ENCODE results near the gene GFOD1. TPM values are rescaled to one million over a fixed set of nuclear protein-coding genes. Genes with fewer than 3 reads are reported as not detected.

GFOD1 gene
- total RNA-seq, 1 experiment from 2014 or later = 8.8 TPM

DNA sequence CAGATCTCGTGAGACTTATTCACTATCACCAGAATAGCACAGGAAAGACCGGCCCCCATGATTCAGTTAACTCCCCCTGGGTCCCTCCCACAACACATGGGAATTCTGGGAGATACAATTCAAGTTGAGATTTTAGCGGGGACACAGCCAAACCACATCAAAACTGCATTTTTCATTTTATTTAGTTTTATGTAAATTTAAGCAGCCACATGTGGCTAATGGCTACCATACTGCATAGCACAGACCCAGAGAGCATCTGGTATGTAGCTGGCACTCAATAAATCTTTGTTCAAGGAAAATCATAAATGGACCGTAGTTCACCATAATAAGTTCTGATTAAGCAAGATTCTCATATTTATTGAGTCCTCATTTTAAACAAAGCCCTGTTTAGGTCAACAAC is 15.3 kb downstream of the GFOD1 start:
- H3K4me1 ChIP-seq (ENCODE audit: insufficient read depth, low read length, poor library complexity, severe bottlenecking) = peaks cover 13% of the 10 kb centered on the region
- no peaks in the 10 kb centered on the region for H3K36me3 ChIP-seq (ENCODE audit: insufficient read depth, low read length, poor library complexity, severe bottlenecking)
- no peak overlapping the region for H3K27ac ChIP-seq (ENCODE audit: low read depth, low read length, poor library complexity, severe bottlenecking)
- H3K9me3 ChIP-seq (ENCODE audit: low read depth, low read length, poor library complexity, severe bottlenecking) = no peaks in the 10 kb centered on the region
- no peak for DNase-seq (ENCODE audit: low spot score)
- TF ChIP-seq, protein P1, sequence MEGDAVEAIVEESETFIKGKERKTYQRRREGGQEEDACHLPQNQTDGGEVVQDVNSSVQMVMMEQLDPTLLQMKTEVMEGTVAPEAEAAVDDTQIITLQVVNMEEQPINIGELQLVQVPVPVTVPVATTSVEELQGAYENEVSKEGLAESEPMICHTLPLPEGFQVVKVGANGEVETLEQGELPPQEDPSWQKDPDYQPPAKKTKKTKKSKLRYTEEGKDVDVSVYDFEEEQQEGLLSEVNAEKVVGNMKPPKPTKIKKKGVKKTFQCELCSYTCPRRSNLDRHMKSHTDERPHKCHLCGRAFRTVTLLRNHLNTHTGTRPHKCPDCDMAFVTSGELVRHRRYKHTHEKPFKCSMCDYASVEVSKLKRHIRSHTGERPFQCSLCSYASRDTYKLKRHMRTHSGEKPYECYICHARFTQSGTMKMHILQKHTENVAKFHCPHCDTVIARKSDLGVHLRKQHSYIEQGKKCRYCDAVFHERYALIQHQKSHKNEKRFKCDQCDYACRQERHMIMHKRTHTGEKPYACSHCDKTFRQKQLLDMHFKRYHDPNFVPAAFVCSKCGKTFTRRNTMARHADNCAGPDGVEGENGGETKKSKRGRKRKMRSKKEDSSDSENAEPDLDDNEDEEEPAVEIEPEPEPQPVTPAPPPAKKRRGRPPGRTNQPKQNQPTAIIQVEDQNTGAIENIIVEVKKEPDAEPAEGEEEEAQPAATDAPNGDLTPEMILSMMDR (conservative IDR thresholded peaks at IDR 0.05; ENCODE audit: low read depth, low read length) = no peak
- TF ChIP-seq EZH2 (IDR thresholded peaks at IDR 0.05; ENCODE audit: borderline replicate concordance, low read depth, low read length, poor library complexity, severe bottlenecking) = no peak
- POLR2A ChIA-PET (ENCODE audit: low non-redundant PET) = no interaction called here
- H3K27me3 ChIP-seq (replicated peaks; ENCODE audit: insufficient read depth, low read depth, low read length, poor library complexity) = no peaks in the 10 kb centered on the region
- no TSS peak for BruUV-seq (replicated peaks)
- H3K4me3 ChIP-seq (ENCODE audit: low read depth, low read length, poor library complexity, severe bottlenecking) = no peak overlapping the region
- intact Hi-C loops (cut with micrococcal nuclease; ENCODE audit: unreplicated experiment) = no loop called here
- CTCF ChIA-PET = no interaction called here

DNA sequence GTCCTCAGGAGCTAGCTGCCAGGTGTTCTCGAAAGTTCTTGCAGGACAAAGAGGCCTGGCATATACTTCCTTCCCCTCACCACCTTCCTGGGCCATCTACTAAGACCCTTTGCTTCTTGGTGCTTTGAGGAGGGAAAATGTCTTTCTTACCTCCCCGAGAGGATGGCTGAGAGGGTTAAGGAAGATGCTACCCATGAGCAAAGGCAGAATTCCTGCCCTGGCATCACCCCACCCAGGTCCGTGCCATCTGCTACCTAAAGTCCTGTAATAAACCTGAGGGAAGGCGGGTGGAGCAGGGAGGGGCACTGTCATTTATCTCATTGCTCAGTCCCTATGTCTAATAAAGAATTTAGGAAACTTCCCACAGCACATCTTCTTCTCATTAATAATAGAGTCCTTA is 16.2 kb downstream of the GFOD1 start:
- H3K9me3 ChIP-seq (ENCODE audit: low read depth, low read length, poor library complexity, severe bottlenecking) = no peaks in the 10 kb centered on the region
- H3K27ac ChIP-seq (ENCODE audit: low read depth, low read length, poor library complexity, severe bottlenecking) = no peak overlapping the region
- DNase-seq (ENCODE audit: low spot score) = no peak
- BruUV-seq (replicated peaks) = no TSS peak
- no peak overlapping the region for H3K4me3 ChIP-seq (ENCODE audit: low read depth, low read length, poor library complexity, severe bottlenecking)
- ChIA-PET POLR2A (ENCODE audit: low non-redundant PET) (no interaction called here), CTCF (no interaction called here)
- H3K4me1 ChIP-seq (ENCODE audit: insufficient read depth, low read length, poor library complexity, severe bottlenecking) = peaks cover 15% of the 10 kb centered on the region
- TF ChIP-seq, protein P1 (conservative IDR thresholded peaks at IDR 0.05; ENCODE audit: low read depth, low read length) = no peak
- no peak for TF ChIP-seq EZH2 (IDR thresholded peaks at IDR 0.05; ENCODE audit: borderline replicate concordance, low read depth, low read length, poor library complexity, severe bottlenecking)
- no peaks in the 10 kb centered on the region for H3K36me3 ChIP-seq (ENCODE audit: insufficient read depth, low read length, poor library complexity, severe bottlenecking)
- H3K27me3 ChIP-seq (replicated peaks; ENCODE audit: insufficient read depth, low read depth, low read length, poor library complexity) = no peaks in the 10 kb centered on the region
- intact Hi-C loops (cut with micrococcal nuclease; ENCODE audit: unreplicated experiment) = no loop called here

DNA sequence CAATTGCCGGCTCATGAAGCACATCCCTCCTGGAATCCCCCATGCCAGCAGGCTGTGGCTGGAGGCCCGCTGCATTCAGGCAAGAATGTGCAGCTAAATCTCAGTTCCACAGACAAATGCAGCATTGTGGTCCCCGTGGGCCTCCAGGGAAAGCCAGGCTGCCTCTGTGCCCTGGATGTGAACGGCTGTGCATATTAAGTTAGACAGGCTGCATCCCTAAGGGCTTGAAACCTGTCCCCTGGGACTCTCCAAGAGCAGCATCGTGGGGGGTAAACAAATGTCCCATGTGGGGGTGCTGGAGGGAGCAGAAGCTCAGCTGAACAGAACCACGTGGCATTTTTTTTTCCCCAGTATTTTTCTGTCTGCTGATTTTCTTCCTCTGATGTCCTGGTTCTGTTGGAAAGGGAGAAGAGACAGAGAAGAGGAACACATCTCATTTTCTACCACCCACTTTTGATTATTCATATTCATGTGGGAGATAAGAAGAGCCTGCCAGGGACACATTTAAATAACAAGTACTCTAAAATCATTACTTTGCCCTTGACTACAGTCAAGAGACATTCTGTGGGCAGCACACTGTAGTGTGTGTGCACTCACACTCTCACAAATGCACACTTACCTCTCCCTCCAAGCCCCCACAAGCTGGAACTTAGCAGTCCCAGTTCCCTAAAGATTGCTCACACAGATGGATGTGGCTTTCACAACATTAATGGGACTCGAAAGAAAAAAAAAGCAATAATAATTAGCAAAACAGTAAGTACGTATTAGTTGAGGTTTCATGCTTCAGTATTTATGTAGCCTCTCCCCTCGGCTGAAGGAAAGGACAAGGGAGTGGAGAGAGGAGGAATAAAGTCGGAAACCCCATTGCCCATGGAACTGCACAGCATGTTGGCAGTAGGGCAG is 16.9 kb downstream of the GFOD1 start:
- BruUV-seq (replicated peaks) = no TSS peak
- ChIA-PET CTCF (no interaction called here), POLR2A (ENCODE audit: low non-redundant PET) (no interaction called here)
- Histone ChIP-seq H3K36me3 (ENCODE audit: insufficient read depth, low read length, poor library complexity, severe bottlenecking) (no peaks in the 10 kb centered on the region), H3K4me1 (ENCODE audit: insufficient read depth, low read length, poor library complexity, severe bottlenecking) (peaks cover 22% of the 10 kb centered on the region), H3K4me3 (ENCODE audit: low read depth, low read length, poor library complexity, severe bottlenecking) (no peak overlapping the region), H3K9me3 (ENCODE audit: low read depth, low read length, poor library complexity, severe bottlenecking) (no peaks in the 10 kb centered on the region), H3K27me3 (replicated peaks; ENCODE audit: insufficient read depth, low read depth, low read length, poor library complexity) (no peaks in the 10 kb centered on the region), H3K27ac (ENCODE audit: low read depth, low read length, poor library complexity, severe bottlenecking) (no peak overlapping the region)
- intact Hi-C loops (cut with micrococcal nuclease; ENCODE audit: unreplicated experiment) = no loop called here
- peak; percentile 57 for DNase-seq (ENCODE audit: low spot score)
- TF ChIP-seq EZH2 (IDR thresholded peaks at IDR 0.05; ENCODE audit: borderline replicate concordance, low read depth, low read length, poor library complexity, severe bottlenecking) = no peak
- TF ChIP-seq, protein P1 (conservative IDR thresholded peaks at IDR 0.05; ENCODE audit: low read depth, low read length) = no peak
